ENCODE results near the gene SMIM22. TPM values are rescaled to one million over a fixed set of nuclear protein-coding genes. Genes with fewer than 3 reads are reported as not detected.

The SMIM22 gene
- total and polyA plus RNA-seq, 2 of the 8 experiments (the other 6 are each of a cell fraction or from before 2014, with no cell fraction given), result not detected

DNA sequence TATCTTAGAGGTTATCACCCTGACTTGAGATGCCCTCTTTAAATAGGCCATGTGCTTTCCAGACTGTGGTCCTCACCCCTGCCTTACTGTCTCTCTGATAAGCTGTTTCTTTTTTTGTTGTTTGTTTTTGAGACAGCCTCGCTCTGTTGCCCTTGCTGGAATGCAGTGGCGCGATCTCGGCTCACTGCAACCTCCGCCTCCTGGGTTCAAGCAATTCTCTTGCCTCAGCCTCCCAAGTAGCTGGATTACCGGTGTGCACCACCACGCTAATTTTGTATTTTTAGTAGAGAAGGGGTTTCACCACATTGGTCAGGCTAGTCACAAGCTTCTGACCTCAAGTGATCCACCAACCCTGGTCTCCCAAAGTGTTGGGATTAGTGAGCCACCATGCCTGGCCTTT lies 6.3 kb upstream of the SMIM22 start:
- Histone ChIP-seq H3K56ac (replicated peaks; ENCODE audit: insufficient read length, low read depth, low read length) (no peak overlapping the region), H4K91ac (replicated peaks; ENCODE audit: insufficient read length, low read length) (no peak overlapping the region), H2BK5ac (ENCODE audit: low read depth, low read length) (no peak overlapping the region), H2BK12ac (ENCODE audit: low read depth, low read length) (no peak overlapping the region), H3K4me3 (ENCODE audit: extremely low read depth in 1 of 4, insufficient read depth in 2 of 4, low read depth in 3 of 4, low read length in 4 of 4) (no peak overlapping the region), H3K23me2 (ENCODE audit: low read depth, low read length) (no peaks in the 10 kb centered on the region), H3K4me2 (ENCODE audit: insufficient read depth in 1 of 2, low read depth in 2 of 2, low read length in 2 of 2) (no peak overlapping the region), H2BK15ac (ENCODE audit: low read length) (no peak overlapping the region), H2AFZ (ENCODE audit: low read length) (0 out of 2 replicates have a peak overlapping the region, but pooled peaks have one; percentile 6), H3K18ac (ENCODE audit: extremely low read depth, low read length) (no peak overlapping the region), H2BK120ac (replicated peaks; ENCODE audit: low read depth, low read length) (no peak overlapping the region), H3K9me3 (ENCODE audit: insufficient read depth in 2 of 2, low read depth in 1 of 2, low read length in 1 of 2) (no peaks in the 10 kb centered on the region), H3K79me1 (ENCODE audit: low read depth, low read length) (no peaks in the 10 kb centered on the region), H3K79me2 (ENCODE audit: control insufficient read depth in 1 of 2, insufficient read depth in 2 of 2, low read length in 2 of 2) (no peaks in the 10 kb centered on the region), H3K9ac (replicated peaks in 1 of 4; ENCODE audit: extremely low read depth in 1 of 4, low read depth in 3 of 4, low read length in 3 of 4) (no peak overlapping the region), H4K20me1 (replicated peaks in 1 of 2; ENCODE audit: control insufficient read depth in 1 of 2, insufficient read depth in 2 of 2, low read length in 2 of 2) (no peaks in the 10 kb centered on the region), H3K14ac (ENCODE audit: insufficient read length) (no peak overlapping the region), H3K4ac (replicated peaks; ENCODE audit: insufficient read length, low read depth, low read length) (no peak overlapping the region), H3K27me3 (replicated peaks in 1 of 4; ENCODE audit: control insufficient read depth in 3 of 4, extremely low read depth in 1 of 4, insufficient read depth in 3 of 4, low read length in 3 of 4) (no peaks in the 10 kb centered on the region; a peak in 1 of 7 replicates), H2BK20ac (ENCODE audit: low read length) (no peak overlapping the region), H3K36me3 (ENCODE audit: control insufficient read depth in 2 of 4, insufficient read depth in 4 of 4, low read length in 3 of 4) (no peaks in the 10 kb centered on the region), H4K8ac (ENCODE audit: extremely low read depth, insufficient read depth, low read length) (no peak overlapping the region), H4K5ac (ENCODE audit: insufficient read length, low read depth, low read length) (no peak overlapping the region), H2AK5ac (ENCODE audit: low read depth, low read length) (no peak overlapping the region), H3K27ac (ENCODE audit: low read depth, low read length) (no peak overlapping the region), H3K4me1 (replicated peaks in 1 of 4; ENCODE audit: control insufficient read depth in 3 of 4, insufficient read depth in 4 of 4, low read length in 3 of 4) (peaks cover 0 to 13% (median 4%) of the 10 kb centered on the region in 4 experiments; a peak in 5 of 7 replicates), H3K23ac (ENCODE audit: insufficient read length) (no peak overlapping the region)
- WGBS, 2 experiments (ENCODE audit: extremely low coverage in 1 of 2, insufficient coverage in 1 of 2, insufficient read length in 1 of 2, insufficient replicate concordance in 2 of 2, low coverage in 1 of 2, low lambda C conversion rate in 2 of 2, missing lambda C conversion rate in 1 of 2), result 94% methylated on average over 7 of the region's 7 CpGs; no CpG with 5 or more reads in 1 of the 2 experiments
- ChIA-PET CTCF (ENCODE audit: partially characterized antibody) (interaction anchor here (0.6 to 1.2 kb wide), 3 partner anchors 11 to 147 kb away, joined by 3 read pairs; no protein-coding TSS in a partner anchor), POLR2A (ENCODE audit: partially characterized antibody) (interaction anchor here (0.6 to 1.7 kb wide), 3 partner anchors 14 to 45 kb away, joined by 3 to 4 read pairs (median 3); partner anchors contain the start of gene ROGDI)
- TF ChIP-seq PHF8 (conservative IDR thresholded peaks at IDR 0.05; ENCODE audit: low read depth, low read length), result no peak
- TF ChIP-seq KDM1A (IDR thresholded peaks at IDR 0.05; ENCODE audit: borderline replicate concordance, low read length), result no peak
- no peak for TF ChIP-seq ZNF274 (IDR thresholded peaks at IDR 0.05; ENCODE audit: borderline replicate concordance, extremely low read depth, low read length)
- DNase-seq (ENCODE audit: low read depth in 1 of 2, low spot score in 2 of 2) (no peak), FAIRE-seq (no peak)

Measured in H1 (cell line).